GM12891 (cell line): Measurements from ENCODE around the gene CDH18.

Experiments used
- DNase-seq: peaks from one replicate; pipeline ENCODE4 v3.0.0; 2011; ENCODE audit warnings: low spot score; ENCODE audit not compliant: insufficient read length
- FAIRE-seq: peaks from 2 replicates; lab custom pipeline; 2011; peaks lifted over from hg19 to GRCh38; lab: Jason Lieb, UNC
- PAX5 ChIP-seq: IDR thresholded peaks from 2 replicates; pipeline ENCODE4 v1.6.1; 2011; ENCODE audit warnings: low read length, moderate library complexity, mild to moderate bottlenecking; ENCODE audit not compliant: insufficient read depth, severe bottlenecking
- POLR2A ChIP-seq: IDR thresholded peaks from 2 replicates; pipeline ENCODE4 v1.6.1; 2011; ENCODE audit warnings: low read depth, low read length, control low read depth
- POLR2AphosphoS5 ChIP-seq: IDR thresholded peaks from 2 replicates; pipeline ENCODE4 v1.6.1; 2011; ENCODE audit warnings: low read depth, low read length, control low read depth
- POU2F2 ChIP-seq: IDR thresholded peaks from 2 replicates; pipeline ENCODE4 v1.6.1; 2011; ENCODE audit warnings: low read depth, mild to moderate bottlenecking, control low read depth, low read length, moderate library complexity
- SPI1 ChIP-seq: IDR thresholded peaks from 2 replicates; pipeline ENCODE4 v1.6.1; 2011; ENCODE audit warnings: low read depth, low read length, control low read depth
- TAF1 ChIP-seq: IDR thresholded peaks from 2 replicates; pipeline ENCODE4 v1.6.1; 2011; ENCODE audit warnings: low read depth, low read length, control low read depth

The CDH18 gene

DNA sequence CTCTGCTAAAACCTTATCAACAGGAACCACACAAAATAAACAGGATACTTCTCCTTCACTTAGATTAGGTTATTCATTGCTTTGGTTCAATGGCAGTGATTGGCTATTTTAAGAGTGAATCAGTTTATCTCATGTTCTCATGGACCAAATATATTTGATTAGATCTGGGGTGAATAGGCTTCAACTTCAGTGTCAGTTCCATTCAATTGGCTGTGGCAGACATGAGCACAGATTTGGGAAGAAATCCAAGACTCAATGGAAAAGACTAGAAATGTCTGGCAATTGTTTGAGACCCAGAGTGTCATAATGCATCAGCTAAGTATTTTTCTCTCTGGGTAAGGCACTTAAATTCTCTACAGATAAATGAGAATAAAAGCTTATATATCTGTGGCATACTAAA is 37.1 kb downstream of the CDH18 start:
- TF ChIP-seq POLR2A (no peak), PAX5 (no peak), POU2F2 (no peak), SPI1 (no peak), POLR2AphosphoS5 (no peak), TAF1 (no peak)
- DNase-seq = no peak
- FAIRE-seq = no peak

DNA sequence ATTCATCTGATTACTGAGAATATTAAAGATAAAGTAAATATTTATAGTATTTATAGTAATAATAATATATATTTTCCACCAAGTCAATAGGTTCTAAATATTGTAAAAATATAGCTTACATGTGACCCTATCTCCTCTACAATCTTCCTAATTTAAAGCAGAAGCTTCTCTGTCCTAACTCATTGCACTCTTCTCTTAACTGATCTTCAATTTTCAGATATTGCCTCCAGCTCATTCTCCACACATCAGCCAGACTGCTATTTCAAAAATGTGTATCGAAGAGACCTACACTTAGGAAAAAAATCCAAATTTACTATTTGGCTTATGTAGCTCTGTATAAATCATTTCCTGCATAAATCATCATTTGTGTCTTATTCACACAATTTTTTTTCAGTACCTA is 47.8 kb downstream of the CDH18 start:
- no peak for TF ChIP-seq SPI1
- no peak for TF ChIP-seq POLR2A
- no peak for TF ChIP-seq PAX5
- no peak for TF ChIP-seq POLR2AphosphoS5
- no peak for TF ChIP-seq POU2F2
- no peak for TF ChIP-seq TAF1
- FAIRE-seq (no peak), DNase-seq (no peak)

DNA sequence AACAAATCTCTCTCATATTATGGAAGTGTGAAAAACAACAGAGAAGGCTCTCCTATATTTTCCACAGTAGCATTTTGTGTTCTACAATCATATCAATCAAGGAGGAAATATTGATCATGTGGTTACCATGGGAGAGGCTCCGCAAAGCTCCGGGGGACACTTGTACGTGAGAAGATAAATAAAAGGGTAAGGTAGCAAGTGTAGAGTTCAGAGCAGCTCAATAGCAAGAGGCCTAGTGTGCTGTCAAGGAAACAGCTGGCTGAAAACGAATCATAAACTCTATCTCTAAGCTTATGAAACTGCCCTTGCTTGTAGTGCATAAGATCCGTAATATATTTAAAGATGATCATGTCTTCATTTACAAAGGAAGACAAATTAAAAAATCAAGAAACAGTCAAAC is 57.5 kb downstream of the CDH18 start:
- TF ChIP-seq TAF1 (no peak), POLR2A (no peak), POLR2AphosphoS5 (no peak), SPI1 (no peak), POU2F2 (no peak), PAX5 (no peak)
- DNase-seq = no peak
- FAIRE-seq = no peak

GRCh38 chr5:19928562-19929421 is 59.2 kb downstream of the CDH18 start:
- FAIRE-seq (no peak), DNase-seq (no peak)
- TF ChIP-seq POLR2A = no peak
- no peak for TF ChIP-seq SPI1
- TF ChIP-seq PAX5 = no peak
- TF ChIP-seq POU2F2 = no peak
- TF ChIP-seq TAF1 = no peak
- TF ChIP-seq POLR2AphosphoS5 = no peak

- DNase-seq (no peak), FAIRE-seq (no peak)
- TF ChIP-seq POU2F2 (no peak), TAF1 (no peak), POLR2A (no peak), SPI1 (no peak), PAX5 (no peak), POLR2AphosphoS5 (no peak)
Observed at GRCh38 chr5:19927919-19928318, 60.1 kb downstream of the CDH18 start.

- TF ChIP-seq POLR2A (no peak), POLR2AphosphoS5 (no peak), SPI1 (no peak), TAF1 (no peak), PAX5 (no peak), POU2F2 (no peak)
- DNase-seq (no peak), FAIRE-seq (no peak)
Observed at GRCh38 chr5:19927170-19927569, 60.8 kb downstream of the CDH18 start.

DNA sequence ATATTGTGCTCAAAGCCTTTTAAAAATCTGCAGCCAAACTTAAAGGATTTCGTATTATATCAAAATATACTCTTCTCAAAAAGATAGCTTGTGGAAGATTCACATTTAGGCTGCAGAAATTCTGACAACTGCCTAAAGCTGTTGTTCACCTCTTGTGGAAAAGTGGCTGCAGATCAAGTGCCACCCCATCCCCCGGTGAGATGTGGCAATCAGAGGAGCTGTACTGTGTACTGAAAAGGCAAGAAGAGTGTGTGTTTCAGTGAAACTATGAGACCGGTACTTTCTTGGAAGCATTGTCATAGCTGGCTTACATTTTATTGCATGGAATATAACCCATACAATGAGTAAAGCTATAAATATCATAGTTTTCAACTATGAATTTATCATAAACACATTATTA is 64.3 kb downstream of the CDH18 start:
- no peak for FAIRE-seq
- no peak for DNase-seq

DNA sequence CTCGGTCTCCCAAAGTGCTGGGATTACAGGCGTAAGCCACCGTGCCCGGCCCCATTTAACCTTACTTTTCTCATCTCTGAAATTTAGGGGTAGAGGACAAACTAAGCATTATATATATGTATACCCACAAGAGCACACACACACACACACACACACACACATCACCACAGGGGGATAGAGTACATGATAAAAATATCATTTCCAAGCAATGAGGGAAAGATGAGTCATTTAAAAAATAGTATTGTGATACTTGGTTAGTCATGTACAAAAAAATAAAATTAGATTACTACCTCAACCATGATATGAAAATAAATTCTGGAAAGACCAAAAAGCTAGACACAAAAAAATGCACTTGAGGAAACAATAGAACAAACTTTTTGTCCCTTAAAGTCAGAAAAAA is 67.2 kb downstream of the CDH18 start:
- FAIRE-seq = no peak
- no peak for DNase-seq
- TF ChIP-seq POLR2A (no peak), POU2F2 (no peak), SPI1 (no peak), TAF1 (no peak), PAX5 (no peak), POLR2AphosphoS5 (no peak)

More for the DNA sequence above, 64.3 kb downstream of the CDH18 start:
- TF ChIP-seq POLR2A (no peak), PAX5 (no peak)

- no peak for TF ChIP-seq PAX5
- TF ChIP-seq POU2F2 = no peak
- TF ChIP-seq SPI1 = no peak
- TF ChIP-seq POLR2A = no peak
- TF ChIP-seq POLR2AphosphoS5 = no peak
- no peak for TF ChIP-seq TAF1
- DNase-seq (no peak), FAIRE-seq (no peak)
Observed at GRCh38 chr5:19918780-19919179, 69.2 kb downstream of the CDH18 start.

- DNase-seq (no peak), FAIRE-seq (no peak)
- no peak for TF ChIP-seq PAX5
- no peak for TF ChIP-seq TAF1
Observed at GRCh38 chr5:19917588-19918122, 70.3 kb downstream of the CDH18 start.
